ENCODE measurements around the gene METRNL.
"Not testable (repeated sequence)": the region's sequence is repeated elsewhere in the genome, so short reads cannot be mapped to it uniquely, and the experiment has no call there.

METRNL gene

DNA sequence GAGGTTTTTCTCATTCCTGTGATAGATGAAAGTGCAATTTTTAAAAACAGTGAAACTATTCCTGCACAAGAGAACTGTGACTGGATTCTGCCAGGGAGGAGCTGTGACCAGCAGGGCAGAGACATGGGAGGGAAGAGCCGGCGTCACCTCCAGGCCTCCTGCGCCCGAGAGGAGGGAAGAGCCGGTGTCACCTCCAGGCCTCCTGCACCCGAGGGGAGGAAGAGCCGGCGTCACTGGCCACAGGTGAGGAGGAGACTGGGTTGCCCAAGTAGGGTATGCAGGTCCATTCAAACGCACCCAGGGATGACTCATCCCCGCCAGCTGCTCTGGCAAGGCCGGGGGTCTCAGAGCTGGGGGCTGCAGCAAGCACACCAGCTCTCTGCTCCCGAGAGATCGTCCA is 56.7 kb downstream of the METRNL start:
- DNase-seq (ENCODE audit: low read depth in 2 of 2): no peak

DNA sequence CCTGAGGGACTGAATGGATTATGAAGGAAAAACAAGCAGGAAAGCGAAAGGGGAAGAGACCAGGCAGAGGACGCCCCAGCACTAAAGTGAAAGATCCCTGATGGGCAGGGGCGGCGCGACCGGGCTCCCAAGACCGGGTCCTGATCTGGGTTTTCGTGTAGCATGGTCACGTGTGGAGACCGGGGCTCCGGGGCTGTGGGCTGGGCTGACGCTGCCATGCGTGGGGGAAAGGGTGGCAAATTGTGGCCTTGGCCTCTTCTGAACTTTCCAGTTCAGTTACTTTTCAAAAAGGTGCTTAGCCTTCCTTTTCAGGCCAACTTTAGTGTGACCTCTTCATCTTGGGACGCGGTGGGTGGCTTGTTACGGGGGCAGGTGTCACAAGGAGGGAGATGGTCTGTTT is 57.5 kb downstream of the METRNL start:
- no peak for DNase-seq (ENCODE audit: low read depth in 2 of 2)

DNA sequence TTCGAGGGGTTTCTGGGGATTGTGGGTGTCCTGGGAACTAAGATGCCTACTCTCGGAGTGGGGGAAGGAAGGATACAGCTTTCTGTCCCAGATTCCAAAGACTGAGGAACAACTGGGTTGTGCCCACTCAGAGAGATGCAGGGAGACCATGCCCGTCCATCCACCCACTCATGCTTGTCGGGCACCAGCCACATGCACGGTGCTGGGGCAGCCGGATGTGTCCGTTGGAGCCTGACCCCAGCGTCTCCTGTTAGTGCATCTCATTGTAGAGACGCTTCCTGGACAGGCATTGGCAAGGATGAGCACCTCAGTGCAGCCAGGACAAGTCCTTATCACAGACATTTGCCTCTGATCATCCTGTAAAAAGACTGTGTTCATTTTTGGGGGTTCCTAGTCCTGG is 58.1 kb downstream of the METRNL start:
- no peak for DNase-seq (ENCODE audit: low read depth in 2 of 2)

DNA sequence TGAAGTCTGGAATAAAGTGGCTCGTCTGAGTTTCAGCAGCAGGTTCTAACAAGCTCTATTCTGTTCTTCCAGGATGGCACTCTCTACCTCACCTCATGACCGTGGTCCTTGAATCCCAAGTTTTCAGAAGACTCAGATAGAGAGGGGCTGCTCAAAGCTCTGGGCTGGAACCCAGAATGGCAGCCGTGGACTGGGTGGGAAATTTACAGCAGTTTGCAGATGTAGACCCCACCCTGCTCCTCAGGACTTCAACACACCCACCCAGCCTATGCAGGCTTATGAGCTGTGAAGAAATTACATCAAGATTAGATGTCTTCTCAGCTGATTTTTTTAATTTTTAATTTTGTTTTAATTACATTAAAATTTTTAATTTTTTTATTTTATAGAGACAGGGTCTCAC is 59.4 kb downstream of the METRNL start:
- DNase-seq (ENCODE audit: low read depth in 2 of 2): no peak

DNA sequence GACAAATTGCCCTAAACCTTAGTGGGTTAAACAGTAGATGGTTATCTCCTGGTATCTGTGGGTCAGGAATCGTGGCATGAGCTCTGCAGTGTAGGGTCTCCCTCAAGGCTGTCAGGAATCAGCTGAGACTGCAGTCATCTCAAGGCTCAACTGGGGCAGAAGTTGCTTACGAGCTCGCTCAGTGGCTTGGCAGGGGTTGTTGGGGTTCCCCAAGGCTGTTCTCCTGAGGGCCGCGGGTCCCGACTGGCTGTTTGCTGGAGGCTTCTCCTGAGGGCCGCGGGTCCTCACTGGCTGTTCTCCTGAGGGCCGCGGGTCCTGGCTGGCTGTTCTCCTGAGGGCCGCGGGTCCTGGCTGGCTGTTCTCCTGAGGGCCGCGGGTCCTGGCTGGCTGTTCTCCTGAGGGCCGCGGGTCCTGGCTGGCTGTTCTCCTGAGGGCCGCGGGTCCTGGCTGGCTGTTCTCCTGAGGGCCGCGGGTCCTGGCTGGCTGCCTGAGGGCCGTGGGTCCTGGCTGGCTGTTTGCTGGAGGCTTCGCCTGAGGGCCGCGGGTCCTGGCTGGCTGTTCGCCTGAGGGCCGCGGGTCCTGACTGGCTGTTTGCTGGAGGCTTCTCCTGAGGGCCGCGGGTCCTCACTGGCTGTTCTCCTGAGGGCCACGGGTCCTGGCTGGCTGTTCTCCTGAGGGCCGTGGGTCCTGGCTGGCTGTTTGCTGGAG is 60.3 kb downstream of the METRNL start:
- not testable (repeated sequence) for DNase-seq (ENCODE audit: low read depth in 2 of 2)

DNA sequence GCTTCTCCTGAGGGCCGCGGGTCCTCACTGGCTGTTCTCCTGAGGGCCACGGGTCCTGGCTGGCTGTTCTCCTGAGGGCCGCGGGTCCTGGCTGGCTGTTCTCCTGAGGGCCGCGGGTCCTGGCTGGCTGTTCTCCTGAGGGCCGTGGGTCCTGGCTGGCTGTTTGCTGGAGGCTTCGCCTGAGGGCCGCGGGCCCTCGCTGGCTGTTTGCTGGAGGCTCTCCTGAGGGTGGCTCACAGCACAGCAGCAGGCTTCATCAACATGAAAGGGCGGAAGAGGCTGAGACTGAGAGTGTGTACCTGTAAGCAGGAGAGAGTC is 60.8 kb downstream of the METRNL start:
- not testable (repeated sequence) for DNase-seq (ENCODE audit: low read depth in 2 of 2)

DNA sequence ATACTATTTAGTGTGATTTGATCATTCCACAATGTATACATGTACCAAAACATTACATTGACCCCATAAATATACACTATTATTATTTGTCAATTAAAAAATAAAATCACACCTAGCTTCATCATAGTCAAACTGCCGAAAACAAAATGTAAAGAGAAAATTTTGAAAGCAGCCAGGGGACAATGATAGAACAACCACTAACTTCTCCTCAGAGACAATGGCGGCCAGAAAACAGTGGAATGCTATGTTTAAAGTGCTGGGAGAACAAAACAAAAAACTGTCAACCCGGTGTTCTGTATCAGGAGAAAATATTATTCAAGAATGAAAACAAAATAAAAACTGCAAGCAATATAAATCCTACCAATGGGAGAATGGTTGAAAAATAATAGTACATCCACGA is 63.2 kb downstream of the METRNL start:
- no peak for DNase-seq (ENCODE audit: low read depth in 2 of 2)

DNA sequence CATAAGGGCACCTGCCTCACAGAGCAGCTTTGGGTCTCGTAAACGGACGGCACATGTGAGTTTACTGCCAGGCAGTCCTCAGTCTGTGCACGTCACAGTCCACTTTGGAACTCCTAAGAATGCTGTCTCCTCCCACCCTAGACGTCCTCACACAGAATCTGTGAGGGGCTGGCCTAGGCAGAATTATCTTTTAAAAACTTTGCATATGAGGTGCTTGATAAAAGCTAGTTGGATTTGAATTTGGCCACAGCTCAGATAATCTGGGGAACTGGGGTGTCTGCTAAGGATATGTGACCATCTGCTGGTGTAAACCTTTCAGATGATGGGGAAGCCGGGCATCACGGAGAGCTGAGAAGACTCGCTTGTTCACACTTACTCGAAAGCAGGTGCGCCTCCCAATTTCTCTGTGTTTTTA is 64.4 kb downstream of the METRNL start:
- DNase-seq (ENCODE audit: low read depth in 2 of 2): no peak
